GM12875 (cell line): Measurements from ENCODE around the gene MRPS22.

Experiments used
- H3K4me3 ChIP-seq: one replicate; pipeline ENCODE4 v1.5.1; 2011; ENCODE audit warnings: low read depth, low read length, control low read depth
- CTCF ChIP-seq: IDR thresholded peaks from 2 replicates; pipeline ENCODE4 v1.5.1; 2011; ENCODE audit warnings: low read depth, mild to moderate bottlenecking, control low read depth, inconsistent platforms, low read length, moderate library complexity, borderline replicate concordance; ENCODE audit not compliant: insufficient read depth

Gene MRPS22

GRCh38 chr3:139301183-139301582, 42.6 kb upstream of the MRPS22 start:
- H3K4me3 ChIP-seq = no peak overlapping the region

GRCh38 chr3:139301654-139302053, 42.2 kb upstream of the MRPS22 start:
- no peak overlapping the region for H3K4me3 ChIP-seq
- TF ChIP-seq CTCF = no peak

More at GRCh38 chr3:139301183-139301582, 42.6 kb upstream of the MRPS22 start:
- no peak for TF ChIP-seq CTCF

DNA sequence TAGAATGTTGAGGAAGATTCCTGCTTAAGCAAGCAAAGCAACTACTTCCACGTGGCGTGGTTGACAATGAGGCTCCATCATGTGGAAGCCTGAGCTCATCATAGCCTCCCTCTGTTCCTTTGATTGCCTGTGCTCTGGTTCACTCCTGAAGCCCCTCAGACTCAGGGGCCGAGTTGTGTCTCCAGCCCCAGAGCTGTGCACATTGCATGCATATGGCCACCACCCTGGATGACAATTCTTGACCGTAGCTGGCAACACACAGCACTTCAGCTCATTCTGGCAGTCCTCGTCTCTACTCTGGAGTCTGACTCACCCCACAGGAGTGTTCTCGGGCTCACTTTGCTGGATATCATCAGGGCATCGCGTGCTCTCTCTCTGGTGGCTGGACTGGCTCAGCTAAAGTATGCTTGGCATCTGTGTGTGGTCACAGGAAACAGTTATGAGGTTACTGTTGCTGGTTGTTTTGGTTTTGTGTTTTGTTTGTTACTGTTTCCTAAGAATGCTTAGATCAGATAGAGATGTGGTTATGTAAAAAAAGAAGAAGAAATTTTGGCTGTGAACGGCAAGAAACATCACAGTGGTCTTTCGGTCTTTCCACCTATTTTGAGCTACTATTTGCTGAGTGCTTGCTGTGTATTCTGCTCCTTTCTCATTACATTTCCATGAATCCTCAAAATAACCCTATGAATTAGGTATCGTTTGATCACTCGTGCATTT, 41.6 kb upstream of the MRPS22 start:
- TF ChIP-seq CTCF = no peak
- no peak overlapping the region for H3K4me3 ChIP-seq

DNA sequence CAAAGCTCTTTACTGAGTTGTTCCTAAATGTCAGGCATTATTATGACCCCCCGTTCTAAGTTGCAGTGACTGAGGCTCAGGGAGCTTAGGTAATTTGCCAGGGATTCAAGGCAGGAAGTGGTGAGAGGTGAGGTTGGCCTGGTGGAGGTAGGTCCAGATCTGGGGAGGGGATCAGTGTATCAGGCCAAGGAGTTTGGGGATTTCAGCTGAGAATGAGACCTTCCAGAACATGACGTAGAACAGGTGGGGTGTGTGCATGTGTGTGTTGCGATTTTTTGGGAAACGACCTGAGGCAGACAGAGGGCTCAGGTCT, 41.1 kb upstream of the MRPS22 start:
- no peak overlapping the region for H3K4me3 ChIP-seq
- no peak for TF ChIP-seq CTCF

GRCh38 chr3:139303216-139303615, 40.6 kb upstream of the MRPS22 start:
- no peak for TF ChIP-seq CTCF
- no peak overlapping the region for H3K4me3 ChIP-seq

- H3K4me3 ChIP-seq = no peak overlapping the region
- no peak for TF ChIP-seq CTCF
Observed at GRCh38 chr3:139304383-139304782, 39.4 kb upstream of the MRPS22 start.

DNA sequence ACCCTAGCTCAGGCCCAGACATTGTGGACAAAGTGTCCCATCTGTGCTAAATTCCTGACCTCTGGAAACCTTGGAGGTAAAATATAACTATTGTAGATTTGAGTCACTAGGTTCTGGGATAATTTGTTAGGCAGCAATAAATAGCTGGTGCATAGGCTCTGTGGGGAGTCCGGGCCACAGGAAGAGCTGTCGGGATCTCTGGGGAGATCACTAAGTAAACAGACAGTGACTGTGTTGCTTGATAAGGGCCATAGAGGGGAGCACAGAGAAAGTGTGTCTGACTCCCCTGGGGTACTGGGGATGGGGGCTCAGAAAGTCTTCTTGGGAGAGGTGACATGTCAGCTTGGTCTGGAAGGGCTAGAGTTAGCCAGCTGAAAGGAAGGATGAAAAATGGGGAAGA, 37.7 kb upstream of the MRPS22 start:
- no peak overlapping the region for H3K4me3 ChIP-seq
- no peak for TF ChIP-seq CTCF
